ENCODE data around the gene CLN6. TPM values are rescaled to one million over a fixed set of nuclear protein-coding genes. Genes with fewer than 3 reads are reported as not detected.

Gene CLN6
- total and polyA plus RNA-seq, 9 of the 15 experiments (the other 6 are each of a cell fraction or from before 2014, with no cell fraction given): 0.71 to 53.3 (median 39.3) TPM

- H3K27ac ChIP-seq (ENCODE audit: extremely low read depth, low read depth, low read length): no peak overlapping the region
- DNase-seq (ENCODE audit: extremely low read depth in 1 of 4, low spot score in 3 of 4) (no peak), ATAC-seq (no peak), FAIRE-seq (no peak)
- intact Hi-C loops (cut with micrococcal nuclease): loop anchor here (10.0 kb wide), 1 partner anchor 103 kb away; the partner anchor contains the start of gene PIAS1
- H3K9me3 ChIP-seq (replicated peaks; ENCODE audit: control insufficient read depth, insufficient read depth, low read depth, low read length): no peaks in the 10 kb centered on the region
- WGBS (ENCODE audit: insufficient coverage, low coverage, missing lambda C conversion rate): 74% methylated on average over 3 of the region's 3 CpGs
- H3K4me2 ChIP-seq (ENCODE audit: insufficient read depth, low read length): no peak overlapping the region
- no peaks in the 10 kb centered on the region for H4K20me1 ChIP-seq (replicated peaks; ENCODE audit: control insufficient read depth, insufficient read depth, low read length)
- H3K4me3 ChIP-seq: no peak overlapping the region
- BruUV-seq (replicated peaks): no TSS peak
- in situ Hi-C loops (cut with MboI): no loop called here
- no peaks in the 10 kb centered on the region for H3K27me3 ChIP-seq (ENCODE audit: control insufficient read depth in 2 of 2, insufficient read depth in 2 of 2, low read length in 2 of 2)
- POLR2A ChIA-PET: interaction anchor here (0.5 kb wide), 1 partner anchor 69 kb away, joined by 3 read pairs; no protein-coding TSS in a partner anchor
- no peak overlapping the region for H2AFZ ChIP-seq (ENCODE audit: low read depth, low read length)
- TF ChIP-seq ZNF316 (IDR thresholded peaks at IDR 0.05) (0 out of 2 replicates have a peak, but pooled peaks have one; percentile 11), MED1 (CRISPR knock-in tag; IDR thresholded peaks at IDR 0.05; ENCODE audit: borderline replicate concordance) (no peak)
- H3K9ac ChIP-seq (ENCODE audit: insufficient read depth in 1 of 2, low read depth in 2 of 2, low read length in 2 of 2): no peak overlapping the region
- no peaks in the 10 kb centered on the region for H3K9me1 ChIP-seq (ENCODE audit: control insufficient read depth, insufficient read depth, low read length)
- CTCF ChIA-PET (ENCODE audit: low intra/inter-chr PET ratio): no interaction called here
- H3K36me3 ChIP-seq (ENCODE audit: control insufficient read depth, insufficient read depth, low read length): peaks cover 73% of the 10 kb centered on the region
- H3K79me2 ChIP-seq (ENCODE audit: control insufficient read depth, insufficient read depth, low read length): no peaks in the 10 kb centered on the region
- no peaks in the 10 kb centered on the region for H3K4me1 ChIP-seq (replicated peaks in 1 of 2; ENCODE audit: control insufficient read depth in 2 of 2, insufficient read depth in 2 of 2, low read length in 2 of 2)
Observed at GRCh38 chr15:68158046-68158628, 71.4 kb downstream of the CLN6 start.

GRCh38 chr15:68157074-68157473 lies 72.5 kb downstream of the CLN6 start:
- no TSS peak for BruUV-seq (replicated peaks)
- WGBS (ENCODE audit: insufficient coverage, low coverage, missing lambda C conversion rate): 45% methylated on average over 1 of the region's 1 CpG
- no peak overlapping the region for H3K9ac ChIP-seq (ENCODE audit: insufficient read depth in 1 of 2, low read depth in 2 of 2, low read length in 2 of 2)
- ChIA-PET POLR2A (no interaction called here), CTCF (ENCODE audit: low intra/inter-chr PET ratio) (no interaction called here)
- no peaks in the 10 kb centered on the region for H3K4me1 ChIP-seq (replicated peaks in 1 of 2; ENCODE audit: control insufficient read depth in 2 of 2, insufficient read depth in 2 of 2, low read length in 2 of 2)
- H3K9me1 ChIP-seq (ENCODE audit: control insufficient read depth, insufficient read depth, low read length): no peaks in the 10 kb centered on the region
- no peak overlapping the region for H3K4me3 ChIP-seq
- no peak overlapping the region for H3K4me2 ChIP-seq (ENCODE audit: insufficient read depth, low read length)
- no peaks in the 10 kb centered on the region for H3K79me2 ChIP-seq (ENCODE audit: control insufficient read depth, insufficient read depth, low read length)
- no peak overlapping the region for H2AFZ ChIP-seq (ENCODE audit: low read depth, low read length)
- no peak for ATAC-seq
- no peak overlapping the region for H3K27ac ChIP-seq (ENCODE audit: extremely low read depth, low read depth, low read length)
- TF ChIP-seq E2F8 (IDR thresholded peaks at IDR 0.05; ENCODE audit: low read depth, partially characterized antibody): no peak
- no peak for TF ChIP-seq ETV5 (CRISPR knock-in tag; IDR thresholded peaks at IDR 0.05; ENCODE audit: low read depth)
- TF ChIP-seq FOXA3 (CRISPR knock-in tag; conservative IDR thresholded peaks at IDR 0.05 in 1 of 2, IDR thresholded peaks at IDR 0.05 in 1 of 2): no peak
- TF ChIP-seq E2F3 (CRISPR knock-in tag; IDR thresholded peaks at IDR 0.05): no peak
- TF ChIP-seq ZNF124 (CRISPR knock-in tag; IDR thresholded peaks at IDR 0.05): no peak
- TF ChIP-seq SPI1 (IDR thresholded peaks at IDR 0.05; ENCODE audit: borderline replicate concordance, low read depth, low read length): no peak
- TF ChIP-seq BRCA1 (IDR thresholded peaks at IDR 0.05): no peak
- TF ChIP-seq BRCA1 (CRISPR knock-in tag; IDR thresholded peaks at IDR 0.05): no peak
- TF ChIP-seq CBX8 (IDR thresholded peaks at IDR 0.05; ENCODE audit: borderline replicate concordance, extremely low read depth, low read depth, low read length, poor library complexity, severe bottlenecking): no peak
- intact Hi-C loops (cut with micrococcal nuclease): loop anchor here (10.0 kb wide), 1 partner anchor 102 kb away; the partner anchor contains the start of gene PIAS1
- H3K27me3 ChIP-seq (ENCODE audit: control insufficient read depth in 2 of 2, insufficient read depth in 2 of 2, low read length in 2 of 2): no peaks in the 10 kb centered on the region
- H4K20me1 ChIP-seq (replicated peaks; ENCODE audit: control insufficient read depth, insufficient read depth, low read length): no peaks in the 10 kb centered on the region
- no peak for FAIRE-seq
- no peaks in the 10 kb centered on the region for H3K9me3 ChIP-seq (replicated peaks; ENCODE audit: control insufficient read depth, insufficient read depth, low read depth, low read length)
- in situ Hi-C loops (cut with MboI): no loop called here
- peaks cover 66% of the 10 kb centered on the region for H3K36me3 ChIP-seq (ENCODE audit: control insufficient read depth, insufficient read depth, low read length)
- DNase-seq (ENCODE audit: extremely low read depth in 1 of 4, low spot score in 3 of 4): no peak
